HEK293T (cell line): ENCODE results near the gene KCNK7.

Experiments
- BHLHE40 ChIP-seq: fragments of 450-650 bp; IDR thresholded peaks from 2 replicates; pipeline ENCODE4 v1.6.1; 2016; ENCODE audit warnings: mild to moderate bottlenecking, moderate library complexity, borderline replicate concordance
- CTBP1 ChIP-seq: fragments of 450-650 bp; IDR thresholded peaks from 2 replicates; pipeline ENCODE4 v1.6.1; 2016; ENCODE audit warnings: borderline replicate concordance
- FOXK2 ChIP-seq: fragments of 450-650 bp; IDR thresholded peaks from 2 replicates; pipeline ENCODE4 v1.6.1; 2016; ENCODE audit warnings: mild to moderate bottlenecking
- FOXM1 ChIP-seq: fragments of 450-650 bp; IDR thresholded peaks from 2 replicates; pipeline ENCODE4 v1.6.1; 2017; ENCODE audit warnings: mild to moderate bottlenecking, borderline replicate concordance
- HDGF ChIP-seq: fragments of 450-650 bp; IDR thresholded peaks from 2 replicates; pipeline ENCODE4 v1.6.1; 2017; ENCODE audit warnings: antibody characterized with exemption, borderline replicate concordance
- L3MBTL2 ChIP-seq: fragments of 450-650 bp; conservative IDR thresholded peaks from 2 replicates; pipeline ENCODE4 v1.6.1; 2016; ENCODE audit warnings: mild to moderate bottlenecking
- LEF1 ChIP-seq: fragments of 450-650 bp; IDR thresholded peaks from 2 replicates; pipeline ENCODE4 v1.6.1; 2017; ENCODE audit warnings: mild to moderate bottlenecking, borderline replicate concordance
- NFRKB ChIP-seq: fragments of 450-650 bp; IDR thresholded peaks from 2 replicates; pipeline ENCODE4 v1.6.1; 2016; ENCODE audit warnings: mild to moderate bottlenecking, moderate library complexity
- PKNOX1 ChIP-seq: fragments of 450-650 bp; IDR thresholded peaks from 2 replicates; pipeline ENCODE4 v1.6.1; 2016
- SP1 ChIP-seq: fragments of 450-650 bp; IDR thresholded peaks from 2 replicates; pipeline ENCODE4 v1.6.1; 2017
- TARDBP ChIP-seq: fragments of 450-650 bp; IDR thresholded peaks from 2 replicates; pipeline ENCODE4 v1.6.1; 2016

- TF ChIP-seq FOXM1 = no peak
- TF ChIP-seq SP1 = no peak
- TF ChIP-seq BHLHE40 = no peak
- TF ChIP-seq LEF1 = no peak
- no peak for TF ChIP-seq HDGF
- TF ChIP-seq FOXK2 = no peak
- no peak for TF ChIP-seq PKNOX1
- no peak for TF ChIP-seq TARDBP
- TF ChIP-seq L3MBTL2 = no peak
- TF ChIP-seq NFRKB = no peak
- TF ChIP-seq CTBP1 = no peak
These were observed 43.8 kb downstream of the KCNK7 start for GRCh38 chr11:65551572-65552387.
